HG03159 (cell line): ENCODE results near the gene PDHA2.
"Not testable (repeated sequence)": the region's sequence is repeated elsewhere in the genome, so short reads cannot be mapped to it uniquely, and the experiment has no call there.

ENCODE experiments used
- ATAC-seq: cut with Tn5 transposase; IDR thresholded peaks from one replicate; pipeline ENCODE4 v1.9.1; 2021; ENCODE audit warnings: mild to moderate bottlenecking, moderate library complexity; ENCODE audit not compliant: unreplicated experiment

PDHA2 gene

GRCh38 chr4:95839891-95840290 lies at the start of gene PDHA2:
Gene PDHA2 (plus strand): TSS chr4:95840093. CDS start chr4:95840151, 58 bp downstream.
- no peak for ATAC-seq

DNA sequence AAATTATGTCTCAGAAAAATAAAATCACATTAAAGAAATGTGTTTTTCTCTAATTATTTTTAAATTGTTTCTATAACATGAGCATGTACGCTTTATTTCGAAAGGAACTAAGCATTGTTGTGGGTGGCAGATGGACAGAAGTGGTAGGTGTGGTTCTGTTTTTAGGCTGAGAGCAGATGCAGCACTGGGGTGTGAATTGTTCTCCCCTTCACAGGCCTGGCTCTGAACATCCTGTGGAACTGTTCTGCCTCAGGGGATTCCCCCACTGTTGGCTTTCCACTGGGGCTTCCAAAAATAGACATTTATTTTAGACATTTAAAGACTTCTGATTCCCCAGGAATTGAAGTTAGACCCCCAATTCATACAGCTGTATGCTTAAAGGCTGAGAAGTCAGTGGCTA lies 41.9 kb upstream of the PDHA2 start:
- no peak for ATAC-seq

GRCh38 chr4:95798727-95799126 lies 41.2 kb upstream of the PDHA2 start:
- ATAC-seq = no peak

DNA sequence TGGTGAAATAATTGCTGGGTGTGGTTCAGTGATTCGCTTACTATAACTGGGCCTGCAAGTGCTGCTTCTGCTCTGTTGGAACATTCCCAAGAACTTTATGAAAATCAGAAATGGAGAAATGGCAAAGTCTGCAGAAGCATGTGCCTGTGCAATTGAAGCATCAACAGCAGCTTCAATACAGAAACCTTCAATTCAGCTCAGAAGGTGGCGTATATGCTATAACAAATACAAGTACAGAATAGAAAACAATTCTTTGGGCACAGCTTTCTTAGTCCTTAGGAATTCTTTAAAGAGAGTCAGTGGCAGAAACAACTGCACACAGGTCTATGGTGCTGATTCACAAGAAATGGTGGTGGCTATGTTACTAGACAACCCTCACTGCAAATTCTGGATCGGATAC lies 18.0 kb upstream of the PDHA2 start:
- ATAC-seq = no peak

DNA sequence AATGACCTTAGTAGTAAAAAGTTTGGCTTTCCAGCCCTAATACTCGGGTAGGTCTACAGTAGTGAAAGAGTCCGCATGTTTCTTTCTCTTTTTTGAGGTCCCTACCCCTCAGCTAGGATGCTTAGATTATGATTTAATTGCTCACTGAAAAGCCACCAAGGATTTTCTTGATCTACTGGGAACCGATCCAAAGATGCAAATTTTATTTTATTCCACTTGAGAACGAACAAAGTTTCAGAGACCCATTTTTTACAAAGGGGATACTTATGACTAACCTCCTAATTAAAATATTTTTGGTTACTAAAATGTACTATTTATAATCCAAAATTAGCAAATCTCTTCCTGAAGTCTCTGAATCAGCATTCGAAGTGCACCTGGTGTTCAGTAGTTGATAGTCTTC lies 14.3 kb upstream of the PDHA2 start:
- no peak for ATAC-seq

- no peak for ATAC-seq
These were observed 9.2 kb upstream of the PDHA2 start for GRCh38 chr4:95830651-95831050.

GRCh38 chr4:95831166-95831565 lies 8.7 kb upstream of the PDHA2 start:
- ATAC-seq = no peak

DNA sequence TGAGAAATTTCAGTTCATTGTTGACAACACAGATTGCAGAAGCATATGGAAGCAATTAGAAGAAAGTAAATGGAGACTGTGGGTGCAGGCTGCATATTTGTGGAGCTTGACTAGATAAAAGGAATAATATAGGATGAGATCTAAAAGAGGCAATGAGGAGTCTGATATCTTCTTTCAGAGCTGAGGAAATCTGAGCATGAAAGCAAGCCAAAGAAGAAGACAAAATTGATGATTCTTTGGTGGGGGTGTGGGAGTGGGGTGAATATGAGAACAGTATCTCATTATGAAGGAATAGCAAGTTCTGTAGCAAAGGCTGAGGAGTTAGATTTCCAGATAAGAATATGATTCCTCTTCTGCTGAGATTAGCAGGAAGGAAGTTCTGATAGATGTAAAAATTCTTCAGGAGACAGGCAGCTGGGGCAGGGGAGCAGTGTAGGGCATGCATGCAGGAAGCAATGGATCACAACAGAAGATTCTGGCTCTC lies 6.1 kb upstream of the PDHA2 start:
- no peak for ATAC-seq

GRCh38 chr4:95835672-95836071 lies 4.2 kb upstream of the PDHA2 start:
- ATAC-seq = no peak

DNA sequence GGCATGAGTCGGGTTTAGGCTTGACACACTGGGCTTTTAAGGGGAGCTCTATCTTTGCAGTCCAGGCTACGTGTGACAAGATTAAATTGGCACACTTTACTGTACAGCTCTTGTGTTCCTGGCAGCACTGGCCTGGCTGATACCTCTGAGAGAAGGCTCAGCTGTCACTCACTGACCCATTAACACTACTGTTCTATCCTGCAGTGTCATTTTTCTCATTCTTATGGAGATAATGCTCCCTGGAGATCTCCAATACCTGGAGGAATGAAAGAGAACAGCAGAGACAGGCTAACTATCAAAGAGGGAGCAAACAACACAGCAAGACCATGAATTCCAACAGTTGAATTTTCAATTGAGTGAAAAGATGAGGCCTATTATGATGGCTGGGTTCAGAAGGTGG lies 1.7 kb upstream of the PDHA2 start:
- ATAC-seq = no peak

DNA sequence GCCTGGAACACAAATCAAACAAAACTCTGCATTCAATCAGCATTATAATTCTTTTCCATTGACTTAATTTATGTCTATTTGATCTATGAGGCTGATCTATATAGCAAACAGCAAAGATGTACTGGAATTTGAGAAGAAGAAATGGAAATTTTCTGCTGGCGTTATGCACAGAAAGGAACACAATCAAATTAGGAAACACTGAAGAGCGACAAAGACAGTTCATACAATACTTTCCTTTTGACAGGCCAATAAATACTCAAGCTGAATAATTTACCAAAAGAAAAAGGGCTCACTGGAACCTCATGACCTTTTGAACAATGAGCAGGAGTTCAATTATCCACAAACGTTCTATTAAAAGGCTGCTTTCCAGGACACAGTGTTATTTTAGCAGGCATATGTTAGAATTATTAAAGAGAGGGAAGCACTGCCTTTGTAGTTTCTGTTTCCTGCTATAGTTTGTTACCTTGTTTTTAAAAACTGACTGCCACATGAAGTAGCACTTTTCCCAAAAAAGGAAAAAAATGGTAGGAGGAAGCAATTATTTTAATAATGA lies 8.1 kb downstream of the PDHA2 start:
- no peak for ATAC-seq

GRCh38 chr4:95850161-95850560 lies 10.3 kb downstream of the PDHA2 start:
- ATAC-seq = no peak

DNA sequence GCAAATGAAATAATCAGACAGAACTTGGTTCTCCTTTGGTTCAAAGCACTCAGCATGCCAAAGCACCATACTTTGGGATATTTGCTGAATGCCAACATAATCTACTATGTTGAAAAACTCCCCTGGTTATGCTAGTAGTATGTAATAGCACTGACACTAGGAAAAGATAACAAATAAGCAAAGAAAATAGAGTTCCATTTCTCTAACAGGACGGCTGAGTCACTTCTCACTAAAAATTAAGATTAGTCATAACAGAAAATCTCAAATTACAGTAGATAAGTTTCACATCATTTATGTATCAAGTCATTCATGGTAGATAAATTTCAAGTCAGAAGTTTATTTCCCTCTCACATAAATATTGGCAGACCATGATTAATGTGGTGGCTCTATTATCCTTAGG lies 17.9 kb downstream of the PDHA2 start:
- ATAC-seq = no peak

DNA sequence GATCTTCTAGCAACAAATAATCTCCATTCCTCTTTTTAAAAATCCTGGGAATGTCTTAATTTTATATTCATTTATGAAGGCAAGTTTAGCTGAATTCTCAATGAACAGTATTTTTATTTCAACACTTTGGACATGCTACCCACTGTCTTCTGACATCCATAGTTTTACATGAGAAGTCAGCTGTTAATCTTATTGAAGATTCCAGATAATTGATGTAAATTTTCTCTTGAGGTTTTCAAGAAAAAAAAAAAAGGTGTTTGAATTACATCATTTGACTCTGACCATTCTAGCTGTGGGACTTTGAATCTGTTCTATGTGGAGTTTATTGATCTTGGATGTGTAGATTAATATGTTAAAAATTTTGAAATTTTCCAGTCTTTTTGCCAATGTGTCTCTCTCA lies 28.0 kb downstream of the PDHA2 start:
- ATAC-seq = no peak

- not testable (repeated sequence) for ATAC-seq
These were observed 29.5 kb downstream of the PDHA2 start for GRCh38 chr4:95869414-95869813.

GRCh38 chr4:95869961-95870500 lies 30.1 kb downstream of the PDHA2 start:
- ATAC-seq = no peak

- ATAC-seq = no peak
These were observed 37.7 kb downstream of the PDHA2 start for GRCh38 chr4:95877636-95878035.

GRCh38 chr4:95887551-95887950 lies 47.7 kb downstream of the PDHA2 start:
- no peak for ATAC-seq

GRCh38 chr4:95889662-95890061 lies 49.8 kb downstream of the PDHA2 start:
- ATAC-seq = no peak
